Parathyroid adenoma (tissue), 2 donors: ENCODE results near the gene LY6G6F.

ENCODE experiments used
- H2AFZ ChIP-seq: fragments of 300-600 bp; sonication (generic); one replicate; pipeline ENCODE4 v1.7.0; 2017; ENCODE audit warnings: antibody characterized with exemption, mild to moderate bottlenecking
- H3K27ac ChIP-seq: fragments of 300-600 bp; sonication (generic); one replicate; pipeline ENCODE4 v1.7.0; 2017
- H3K27me3 ChIP-seq: fragments of 300-600 bp; sonication (generic); one replicate; pipeline ENCODE4 v1.7.0; 2017; ENCODE audit warnings: low read length; ENCODE audit not compliant: control insufficient read depth, insufficient read depth
- H3K36me3 ChIP-seq: fragments of 300-600 bp; sonication (generic); one replicate; pipeline ENCODE4 v1.7.0; 2017; ENCODE audit warnings: low read length; ENCODE audit not compliant: control insufficient read depth, insufficient read depth
- H3K4me1 ChIP-seq: fragments of 300-600 bp; sonication (generic); one replicate; pipeline ENCODE4 v1.7.0; 2017; ENCODE audit warnings: control low read depth
- H3K4me2 ChIP-seq: fragments of 300-600 bp; sonication (generic); one replicate; pipeline ENCODE4 v1.7.0; 2017; ENCODE audit warnings: low read length
- H3K4me3 ChIP-seq: fragments of 300-600 bp; sonication (generic); one replicate; pipeline ENCODE4 v1.7.0; 2017; ENCODE audit warnings: low read depth, low read length
- H3K79me2 ChIP-seq: fragments of 300-600 bp; sonication (generic); one replicate; pipeline ENCODE4 v1.7.0; 2017; ENCODE audit warnings: control low read depth
- H3K9ac ChIP-seq: fragments of 300-600 bp; sonication (generic); one replicate; pipeline ENCODE4 v1.7.0; 2017; ENCODE audit warnings: mild to moderate bottlenecking
- H3K9me3 ChIP-seq: fragments of 300-600 bp; sonication (generic); one replicate; pipeline ENCODE4 v1.7.0; 2017; ENCODE audit warnings: low read length; ENCODE audit not compliant: control insufficient read depth
- TF ChIP-seq, protein P1 (sequence below): fragments of 300-600 bp; sonication (generic); IDR thresholded peaks from one replicate; pipeline ENCODE4 v1.7.0; 2017; ENCODE audit warnings: antibody characterized with exemption, mild to moderate bottlenecking
- donor health status: primary hyperparathyroidism.

Gene LY6G6F

GRCh38 chr6:31741815-31742214, 35.1 kb downstream of the LY6G6F start:
- Histone ChIP-seq H3K4me1 (peaks cover 4% of the 10 kb centered on the region), H3K9ac (no peak overlapping the region), H3K27ac (no peak overlapping the region)

DNA sequence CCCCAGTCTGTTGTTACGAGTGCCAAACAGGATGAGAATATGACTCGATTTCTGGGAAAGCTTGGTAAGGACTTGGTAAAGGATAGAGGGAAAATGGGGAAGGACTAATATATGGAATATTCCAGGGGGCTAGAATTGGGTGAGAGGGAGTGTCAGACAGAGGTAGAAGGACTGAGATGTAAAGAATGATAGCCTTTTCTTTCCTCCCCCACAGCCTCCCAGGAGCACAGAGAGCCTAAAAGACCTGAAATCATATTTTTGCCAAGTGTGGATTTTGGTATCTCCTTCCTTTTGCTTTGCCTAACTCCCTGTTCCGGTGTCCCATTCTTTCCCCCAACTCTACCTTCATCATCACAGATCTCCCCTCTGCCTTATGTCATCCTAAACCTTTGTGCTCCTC, 36.2 kb downstream of the LY6G6F start:
- peaks cover 4% of the 10 kb centered on the region for H3K4me1 ChIP-seq
- no peaks in the 10 kb centered on the region for H3K9me3 ChIP-seq
- H3K27ac ChIP-seq = no peak overlapping the region
- no peaks in the 10 kb centered on the region for H3K27me3 ChIP-seq
- H3K36me3 ChIP-seq = no peaks in the 10 kb centered on the region
- no peaks in the 10 kb centered on the region for H3K79me2 ChIP-seq
- no peak overlapping the region for H3K4me2 ChIP-seq
- no peak overlapping the region for H2AFZ ChIP-seq
- no peak overlapping the region for H3K4me3 ChIP-seq
- TF ChIP-seq, protein P1, sequence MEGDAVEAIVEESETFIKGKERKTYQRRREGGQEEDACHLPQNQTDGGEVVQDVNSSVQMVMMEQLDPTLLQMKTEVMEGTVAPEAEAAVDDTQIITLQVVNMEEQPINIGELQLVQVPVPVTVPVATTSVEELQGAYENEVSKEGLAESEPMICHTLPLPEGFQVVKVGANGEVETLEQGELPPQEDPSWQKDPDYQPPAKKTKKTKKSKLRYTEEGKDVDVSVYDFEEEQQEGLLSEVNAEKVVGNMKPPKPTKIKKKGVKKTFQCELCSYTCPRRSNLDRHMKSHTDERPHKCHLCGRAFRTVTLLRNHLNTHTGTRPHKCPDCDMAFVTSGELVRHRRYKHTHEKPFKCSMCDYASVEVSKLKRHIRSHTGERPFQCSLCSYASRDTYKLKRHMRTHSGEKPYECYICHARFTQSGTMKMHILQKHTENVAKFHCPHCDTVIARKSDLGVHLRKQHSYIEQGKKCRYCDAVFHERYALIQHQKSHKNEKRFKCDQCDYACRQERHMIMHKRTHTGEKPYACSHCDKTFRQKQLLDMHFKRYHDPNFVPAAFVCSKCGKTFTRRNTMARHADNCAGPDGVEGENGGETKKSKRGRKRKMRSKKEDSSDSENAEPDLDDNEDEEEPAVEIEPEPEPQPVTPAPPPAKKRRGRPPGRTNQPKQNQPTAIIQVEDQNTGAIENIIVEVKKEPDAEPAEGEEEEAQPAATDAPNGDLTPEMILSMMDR = no peak
- H3K9ac ChIP-seq = no peak overlapping the region

More at GRCh38 chr6:31741815-31742214, 35.1 kb downstream of the LY6G6F start:
- no peaks in the 10 kb centered on the region for H3K79me2 ChIP-seq
- no peaks in the 10 kb centered on the region for H3K9me3 ChIP-seq
- H3K4me3 ChIP-seq = no peak overlapping the region
- TF ChIP-seq, protein P1 = no peak
- H3K36me3 ChIP-seq = no peaks in the 10 kb centered on the region
- H3K4me2 ChIP-seq = no peak overlapping the region
- no peaks in the 10 kb centered on the region for H3K27me3 ChIP-seq
- H2AFZ ChIP-seq = no peak overlapping the region

DNA sequence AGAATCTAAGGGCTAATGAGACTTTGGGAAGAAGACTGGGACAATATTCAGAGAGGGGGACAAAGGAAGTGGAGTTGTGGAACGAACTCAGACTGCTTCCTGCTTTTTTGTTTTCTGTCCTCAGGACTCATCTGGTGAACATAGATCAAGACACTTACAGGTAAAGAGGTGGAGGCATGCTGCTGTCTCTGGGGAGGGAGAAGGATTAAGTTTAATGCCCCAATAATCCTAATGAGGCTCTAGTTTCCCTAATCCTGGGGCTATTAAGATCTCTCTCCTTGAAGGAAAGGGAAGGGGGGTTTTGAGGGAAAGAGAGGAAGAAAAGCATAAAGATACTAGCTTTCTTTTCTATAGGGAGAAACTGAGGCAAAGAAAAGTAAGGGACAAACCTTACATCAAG, 37.8 kb downstream of the LY6G6F start:
- peaks cover under 1% of the 10 kb centered on the region for H3K4me1 ChIP-seq
- H3K79me2 ChIP-seq = no peaks in the 10 kb centered on the region
- H3K27ac ChIP-seq = no peak overlapping the region
- TF ChIP-seq, protein P1 = no peak
- no peak overlapping the region for H3K4me3 ChIP-seq
- H3K9ac ChIP-seq = no peak overlapping the region
- no peak overlapping the region for H2AFZ ChIP-seq
- no peaks in the 10 kb centered on the region for H3K9me3 ChIP-seq
- H3K4me2 ChIP-seq = no peak overlapping the region
- no peaks in the 10 kb centered on the region for H3K36me3 ChIP-seq
- no peaks in the 10 kb centered on the region for H3K27me3 ChIP-seq

GRCh38 chr6:31749301-31750036, 42.8 kb downstream of the LY6G6F start:
- H3K27me3 ChIP-seq = no peaks in the 10 kb centered on the region
- H3K9me3 ChIP-seq = no peaks in the 10 kb centered on the region
- H3K4me1 ChIP-seq = no peaks in the 10 kb centered on the region
- H3K4me2 ChIP-seq = no peak overlapping the region
- TF ChIP-seq, protein P1 = no peak
- H2AFZ ChIP-seq = no peak overlapping the region
- no peak overlapping the region for H3K9ac ChIP-seq
- H3K79me2 ChIP-seq = no peaks in the 10 kb centered on the region
- H3K4me3 ChIP-seq = no peak overlapping the region
- H3K36me3 ChIP-seq = no peaks in the 10 kb centered on the region
- H3K27ac ChIP-seq = no peak overlapping the region
